ENCODE data around the gene HLA-DOA. TPM values are rescaled to one million over a fixed set of nuclear protein-coding genes. Genes with fewer than 3 reads are reported as not detected.

The HLA-DOA gene
- total RNA-seq, 2 donors from 2014 or later = 2.0 to 83.3 TPM

GRCh38 chr6:32975886-32976285, 33.5 kb downstream of the HLA-DOA start:
- DNase-seq (no peak), ATAC-seq (no peak)
- H3K9me3 ChIP-seq = no peaks in the 10 kb centered on the region
- H3K4me3 ChIP-seq = no peak overlapping the region
- 24 to 41% methylated on average over 2 of the region's 2 CpGs for WGBS, 2 donors
- H3K27ac ChIP-seq = no peak overlapping the region
- intact Hi-C loops (cut with DNase I) = no loop called here
- TF ChIP-seq CTCF (IDR thresholded peaks at IDR 0.05) = no peak
- TF ChIP-seq POLR2A (IDR thresholded peaks at IDR 0.05) = no peak
- no peaks in the 10 kb centered on the region for H3K27me3 ChIP-seq
- H3K36me3 ChIP-seq (replicated peaks in 1 of 2; ENCODE audit: insufficient read depth in 1 of 2, low read depth in 2 of 2) = peaks cover 39 to 53% of the 10 kb centered on the region in 2 donors
- H3K4me1 ChIP-seq = peaks cover 50% of the 10 kb centered on the region

- no peak for TF ChIP-seq CTCF (IDR thresholded peaks at IDR 0.05)
- no peak for TF ChIP-seq POLR2A (IDR thresholded peaks at IDR 0.05)
- Histone ChIP-seq H3K36me3 (replicated peaks in 1 of 2; ENCODE audit: insufficient read depth in 1 of 2, low read depth in 2 of 2) (peaks cover 28 to 42% of the 10 kb centered on the region in 2 donors), H3K9me3 (no peaks in the 10 kb centered on the region), H3K4me3 (peak overlapping the region; percentile 83 to 96), H3K27ac (peak overlapping the region in 2 of 4 donors; percentile 31 to 99), H3K27me3 (no peaks in the 10 kb centered on the region), H3K4me1 (peaks cover 43% of the 10 kb centered on the region)
- no peak for ATAC-seq
- 4 to 5% methylated on average over 9 to 14 of the region's 14 CpGs for WGBS, 2 donors
- DNase-seq = no peak
- intact Hi-C loops (cut with DNase I) = no loop called here
These were observed 34.7 kb downstream of the HLA-DOA start for GRCh38 chr6:32974541-32975308.

DNA sequence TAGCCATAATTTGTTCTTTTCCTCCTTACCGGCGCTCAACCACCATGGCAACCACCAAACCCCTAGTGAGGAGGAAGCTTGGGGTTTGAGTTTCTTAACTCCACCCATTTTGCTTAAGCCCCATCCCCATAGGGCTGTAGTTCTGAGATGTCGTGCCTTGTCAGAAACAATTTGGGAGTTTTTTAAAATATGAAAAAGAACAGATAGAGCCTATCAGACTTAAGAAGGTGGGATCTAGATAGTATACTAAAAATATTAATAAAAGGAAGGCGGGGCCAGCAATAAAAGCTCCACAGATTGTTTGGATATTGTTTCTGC, 35.4 kb downstream of the HLA-DOA start:
- Histone ChIP-seq H3K36me3 (replicated peaks in 1 of 2; ENCODE audit: insufficient read depth in 1 of 2, low read depth in 2 of 2) (peaks cover 27 to 36% of the 10 kb centered on the region in 2 donors), H3K4me3 (peak overlapping the region; percentile 83 to 96), H3K4me1 (peaks cover 43% of the 10 kb centered on the region), H3K9me3 (no peaks in the 10 kb centered on the region), H3K27ac (peak overlapping the region in 3 of 4 donors; percentile 80 to 99 (median 99)), H3K27me3 (no peaks in the 10 kb centered on the region)
- intact Hi-C loops (cut with DNase I) = no loop called here
- no peak for ATAC-seq
- DNase-seq = no peak
- TF ChIP-seq POLR2A (IDR thresholded peaks at IDR 0.05) (peak in 1 of 3 donors; percentile 18), CTCF (IDR thresholded peaks at IDR 0.05) (no peak)
- 0 to 1% methylated on average over 4 of the region's 4 CpGs for WGBS, 2 donors

DNA sequence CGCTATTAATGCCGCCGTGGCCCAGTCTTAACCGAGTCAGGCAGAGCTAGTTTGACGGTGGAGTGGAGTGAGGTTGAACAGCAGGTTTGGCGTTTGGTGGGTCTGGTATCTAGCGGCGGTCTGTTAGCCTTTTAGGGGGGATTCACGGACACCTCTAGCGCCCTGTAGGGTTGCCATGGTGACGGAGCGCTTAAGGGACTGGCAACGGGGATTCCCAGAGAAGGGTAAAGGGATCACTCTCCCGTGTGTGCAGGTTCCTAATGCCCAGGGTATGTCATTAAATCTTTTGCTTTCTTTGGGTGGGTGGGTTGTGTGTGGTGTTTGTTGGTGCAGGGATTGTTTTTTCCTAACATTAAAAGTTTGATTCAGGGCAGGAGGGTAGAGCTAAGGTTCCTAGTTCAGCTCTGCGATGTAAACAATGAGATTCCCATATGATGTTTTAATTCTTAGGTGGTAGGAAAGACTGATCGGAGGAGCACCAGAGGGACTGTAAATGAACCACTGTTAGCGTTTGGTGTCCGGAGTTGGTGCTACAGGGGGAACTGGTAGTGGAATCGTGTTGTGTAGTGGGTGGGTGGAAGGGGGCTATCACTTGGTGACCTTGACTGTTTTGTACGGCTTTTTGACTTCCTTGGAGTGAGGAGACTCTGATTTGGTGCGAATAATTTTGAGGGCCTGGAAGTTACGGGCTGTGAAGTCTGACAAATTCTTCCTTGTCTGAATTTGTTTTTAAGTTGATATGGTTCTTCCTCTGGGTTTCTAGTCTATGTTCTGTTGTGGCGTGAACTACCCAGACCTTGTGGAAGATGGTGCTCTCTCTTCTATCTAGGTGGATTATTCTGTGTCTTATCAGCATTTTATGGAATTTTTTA, 36.0 kb downstream of the HLA-DOA start:
- peaks cover 40% of the 10 kb centered on the region for H3K4me1 ChIP-seq
- 0% methylated on average over 23 of the region's 23 CpGs for WGBS, 2 donors
- peak overlapping the region; percentile 83 to 96 for H3K4me3 ChIP-seq
- peak in 3 of 4 donors; percentile 47 to 57 (median 51) for DNase-seq
- ATAC-seq = no peak
- H3K36me3 ChIP-seq (replicated peaks in 1 of 2; ENCODE audit: insufficient read depth in 1 of 2, low read depth in 2 of 2) = peaks cover 24 to 32% of the 10 kb centered on the region in 2 donors
- H3K27ac ChIP-seq = peak overlapping the region; percentile 56 to 99 (median 90)
- H3K9me3 ChIP-seq = no peaks in the 10 kb centered on the region
- no peaks in the 10 kb centered on the region for H3K27me3 ChIP-seq
- intact Hi-C loops (cut with DNase I) = no loop called here
- TF ChIP-seq CTCF (IDR thresholded peaks at IDR 0.05) (no peak), POLR2A (IDR thresholded peaks at IDR 0.05) (peak in 1 of 3 donors; percentile 7)

All from body of pancreas (tissue), 4 donors.